ENCODE results near the gene ALG1.
A peak's percentile ranks its signal among the peaks of the same experiment; 100 is the strongest.
"Not testable (repeated sequence)": the region's sequence is repeated elsewhere in the genome, so short reads cannot be mapped to it uniquely, and the experiment has no call there.

ALG1 gene

GRCh38 chr16:5071681-5072333, at the start of gene ALG1:
Gene ALG1, plus strand, starts transcription at chr16:5071843. Its CDS starts 7 bp downstream, at chr16:5071850.
- DNase-seq (ENCODE audit: low spot score): peak; percentile 91

GRCh38 chr16:5022521-5022920, 49.1 kb upstream of the ALG1 start:
- DNase-seq (ENCODE audit: low spot score): no peak

- no peak for DNase-seq (ENCODE audit: low spot score)
These were observed 47.0 kb upstream of the ALG1 start for GRCh38 chr16:5024632-5025031.

GRCh38 chr16:5025171-5025632, 46.4 kb upstream of the ALG1 start:
- DNase-seq (ENCODE audit: low spot score): no peak

GRCh38 chr16:5026664-5027063, 45.0 kb upstream of the ALG1 start:
- DNase-seq (ENCODE audit: low spot score): no peak

- no peak for DNase-seq (ENCODE audit: low spot score)
These were observed 44.6 kb upstream of the ALG1 start for GRCh38 chr16:5027086-5027485.

- DNase-seq (ENCODE audit: low spot score): no peak
These were observed 43.9 kb upstream of the ALG1 start for GRCh38 chr16:5027575-5028235.

GRCh38 chr16:5028950-5029475, 42.6 kb upstream of the ALG1 start:
- no peak for DNase-seq (ENCODE audit: low spot score)

- no peak for DNase-seq (ENCODE audit: low spot score)
These were observed 41.3 kb upstream of the ALG1 start for GRCh38 chr16:5030251-5030870.

GRCh38 chr16:5031601-5032000, 40.0 kb upstream of the ALG1 start:
- no peak for DNase-seq (ENCODE audit: low spot score)

- no peak for DNase-seq (ENCODE audit: low spot score)
These were observed 38.9 kb upstream of the ALG1 start for GRCh38 chr16:5032748-5033167.

GRCh38 chr16:5033256-5034166, 38.1 kb upstream of the ALG1 start, which contains the start of gene NAGPA:
Gene NAGPA, minus strand, starts transcription at chr16:5033935. Its CDS starts 21 bp downstream, at chr16:5033914.
- peak; percentile 88 for DNase-seq (ENCODE audit: low spot score)

- no peak for DNase-seq (ENCODE audit: low spot score)
These were observed 37.5 kb upstream of the ALG1 start for GRCh38 chr16:5034167-5034523.

GRCh38 chr16:5035909-5036227, 35.8 kb upstream of the ALG1 start:
- DNase-seq (ENCODE audit: low spot score): no peak

- no peak for DNase-seq (ENCODE audit: low spot score)
These were observed 35.2 kb upstream of the ALG1 start for GRCh38 chr16:5036228-5037156.

- no peak for DNase-seq (ENCODE audit: low spot score)
These were observed 31.2 kb upstream of the ALG1 start for GRCh38 chr16:5040451-5040850.

- DNase-seq (ENCODE audit: low spot score): no peak
These were observed 30.0 kb upstream of the ALG1 start for GRCh38 chr16:5041600-5042133.

- DNase-seq (ENCODE audit: low spot score): no peak
These were observed 29.0 kb upstream of the ALG1 start for GRCh38 chr16:5042574-5043171.

- DNase-seq (ENCODE audit: low spot score): no peak
These were observed 27.6 kb upstream of the ALG1 start for GRCh38 chr16:5044011-5044540.

- DNase-seq (ENCODE audit: low spot score): not testable (repeated sequence)
These were observed 27.1 kb upstream of the ALG1 start for GRCh38 chr16:5044581-5044980.
